Measurements from ENCODE around the gene PRPS1L1. TPM values are rescaled to one million over a fixed set of nuclear protein-coding genes. Genes with fewer than 3 reads are reported as not detected.

PRPS1L1 gene
- total and polyA plus RNA-seq, 2 donors from 2014 or later (not counting 2 experiments from before 2014, with no cell fraction given): not detected

Other genes starting within 250 kb of the PRPS1L1 start
- gene SNX13, start 87.4 kb downstream of the PRPS1L1 start, total RNA-seq: 19.6 and 20.3 TPM in 2 replicates
- gene SNX13, start 87.4 kb downstream of the PRPS1L1 start, polyA plus RNA-seq: 4.7 and 5.4 TPM in 2 replicates